Gastrocnemius medialis (tissue), 4 donors: ENCODE data around the gene VSIG10L2.

Experiments used
- CTCF ChIP-seq, 5 experiments: fragments of 450-650 bp in 3 of 5; fragments of 200-600 bp in 2 of 5; sonication (generic) in 2 of 5; IDR thresholded peaks in 4 of 5; conservative IDR thresholded peaks in 1 of 5; 1 replicate in 4 of 5; 2 replicates in 1 of 5; pipeline ENCODE4 v1.5.1; 2016 to 2019; ENCODE audit warnings: antibody characterized with exemption in 5 of 5, mild to moderate bottlenecking in 3 of 5, moderate library complexity in 3 of 5
- POLR2A ChIP-seq, 2 donors: fragments of 450-650 bp; IDR thresholded peaks; one replicate each; pipeline ENCODE4 v1.6.1; 2017; ENCODE audit warnings: antibody characterized with exemption in 2 of 2, mild to moderate bottlenecking in 2 of 2, moderate library complexity in 2 of 2

- TF ChIP-seq POLR2A (IDR thresholded peaks at IDR 0.05) (no peak), CTCF (IDR thresholded peaks at IDR 0.05 in 4 of 5, conservative IDR thresholded peaks at IDR 0.05 in 1 of 5) (no peak)
Measured at GRCh38 chr11:125921042-125921441, 24.8 kb upstream of the VSIG10L2 start.
